Measurements from ENCODE around the gene FBXO9.
A peak's percentile ranks its signal among the peaks of the same experiment; 100 is the strongest.

FBXO9 gene

DNA sequence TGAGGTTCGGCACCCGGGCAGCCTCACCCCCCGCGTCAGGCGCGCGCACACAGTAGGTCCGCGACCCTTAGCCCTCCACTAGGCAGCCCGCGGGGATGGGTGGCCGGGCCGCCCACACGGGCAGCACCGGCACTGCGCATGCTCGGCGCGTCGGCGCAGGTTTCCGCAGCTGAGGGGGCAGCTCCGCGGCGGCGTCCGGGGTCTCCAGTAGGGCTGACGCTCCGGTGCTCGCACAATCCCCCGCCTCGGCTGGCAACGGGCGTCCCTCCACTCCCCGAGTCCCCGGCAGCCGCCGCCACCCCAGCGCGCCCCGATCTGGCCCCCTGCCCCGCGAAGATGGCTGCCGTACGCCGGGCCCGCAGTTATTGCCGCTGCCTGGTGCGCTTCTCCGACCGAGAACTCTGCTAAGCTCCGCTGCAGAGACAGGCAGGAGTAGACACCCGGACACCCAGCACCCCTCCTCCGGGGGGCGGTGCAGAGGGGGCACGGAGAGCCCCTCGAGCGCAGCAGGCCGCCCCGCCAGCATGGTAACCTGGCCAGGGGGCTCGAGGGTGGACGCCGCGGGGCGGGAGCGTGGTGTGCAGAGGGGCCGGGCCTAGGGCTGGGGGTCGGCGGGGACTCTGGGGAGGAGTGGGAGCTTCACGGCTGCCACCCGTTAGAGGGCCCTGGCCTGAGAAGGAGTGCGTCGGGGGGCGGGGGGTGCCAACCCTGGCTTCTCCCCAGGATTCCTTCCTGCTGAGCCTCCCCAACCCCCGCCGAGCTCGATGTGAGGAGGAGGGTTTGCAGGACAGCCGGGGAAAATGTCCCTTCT, at the start of gene FBXO9:
TSS of gene FBXO9 (plus strand) at position 139 of the 811 bp plus-strand sequence. CDS start at position 525, 386 bp downstream.
- peak within 1 kb of the TSS; percentile 49 for H3K27ac ChIP-seq
- DNase-seq (ENCODE audit: low read depth, low spot score): no peak

- no peak overlapping the region for H3K27ac ChIP-seq
- DNase-seq (ENCODE audit: low read depth, low spot score): no peak
Measured at GRCh38 chr6:53015486-53015885, 49.7 kb upstream of the FBXO9 start.

DNA sequence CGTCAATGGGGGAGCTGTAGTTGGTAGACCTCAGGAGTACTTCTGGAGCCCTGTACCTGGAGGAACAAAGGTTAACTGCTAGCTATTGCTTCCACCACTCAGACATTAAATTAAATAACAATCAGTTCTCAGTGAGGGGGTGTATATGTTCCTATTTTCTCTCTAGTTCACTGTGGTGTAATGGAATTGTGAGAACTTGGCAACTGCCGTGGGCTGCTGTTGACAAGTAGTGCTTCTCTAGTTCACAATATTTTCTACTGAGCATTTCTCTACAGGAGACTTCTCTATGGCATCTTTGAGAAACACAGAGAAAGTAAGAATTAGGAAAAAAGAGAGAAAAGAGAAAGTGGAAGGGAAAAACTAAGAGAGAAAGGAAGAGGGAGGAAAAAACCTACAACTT, 46.8 kb upstream of the FBXO9 start:
- no peak for DNase-seq (ENCODE audit: low read depth, low spot score)
- no peak overlapping the region for H3K27ac ChIP-seq

DNA sequence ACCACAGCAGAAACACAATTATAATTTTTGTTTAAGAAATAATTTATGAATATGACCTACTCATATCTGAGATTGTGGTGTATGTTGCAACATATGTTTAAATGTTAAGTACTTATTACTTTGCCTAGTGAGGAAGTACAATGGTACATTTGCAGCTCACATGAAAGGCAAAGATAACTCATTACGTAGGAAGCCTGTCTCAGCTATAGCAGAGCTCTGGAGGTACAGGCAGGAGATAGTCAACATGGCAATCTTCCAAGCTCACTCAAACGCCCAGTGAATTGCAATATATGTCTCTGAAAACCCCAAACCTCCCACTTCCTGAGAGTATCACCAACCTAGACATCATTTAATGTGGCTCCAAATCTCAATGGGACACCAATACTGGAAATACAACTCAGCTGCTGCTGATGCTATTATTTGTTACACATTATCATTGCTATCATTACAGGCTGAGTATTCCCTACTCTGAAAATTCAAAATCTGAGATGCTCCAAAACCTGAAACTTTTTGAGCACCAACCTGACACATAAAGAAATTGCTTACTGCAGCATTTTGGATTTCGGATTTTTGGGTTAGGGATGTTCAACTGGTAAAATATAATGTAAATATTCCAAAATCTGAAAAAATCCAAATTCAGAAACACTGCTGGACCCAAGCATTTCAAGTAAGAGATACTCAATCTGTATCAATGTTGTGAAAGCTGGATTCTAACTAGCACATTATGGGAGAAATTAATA, 45.0 kb upstream of the FBXO9 start:
- DNase-seq (ENCODE audit: low read depth, low spot score): no peak
- no peak overlapping the region for H3K27ac ChIP-seq

- no peak for DNase-seq (ENCODE audit: low read depth, low spot score)
- H3K27ac ChIP-seq: no peak overlapping the region
Measured at GRCh38 chr6:53023323-53023722, 41.9 kb upstream of the FBXO9 start.

DNA sequence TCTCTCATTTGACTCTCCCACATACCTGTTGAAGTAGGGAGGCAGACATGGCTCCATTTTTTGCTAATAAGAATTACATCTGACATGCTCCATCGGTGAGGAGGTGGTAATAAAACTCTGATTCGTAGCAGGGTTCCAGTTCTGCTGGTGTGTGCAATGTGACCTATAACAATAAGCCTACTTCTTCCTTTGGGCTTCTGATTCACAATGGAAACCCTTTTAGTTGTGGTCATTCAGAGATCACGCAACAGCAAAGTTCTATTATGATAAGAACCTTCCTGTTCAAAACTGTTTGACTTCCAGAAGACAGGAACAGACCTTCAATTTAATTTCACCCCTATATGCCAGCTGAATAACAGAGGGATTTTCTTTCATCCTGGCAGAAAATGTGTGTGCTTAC, 38.7 kb upstream of the FBXO9 start:
- no peak for DNase-seq (ENCODE audit: low read depth, low spot score)
- no peak overlapping the region for H3K27ac ChIP-seq

GRCh38 chr6:53027131-53027718, 38.0 kb upstream of the FBXO9 start:
- no peak overlapping the region for H3K27ac ChIP-seq
- no peak for DNase-seq (ENCODE audit: low read depth, low spot score)

DNA sequence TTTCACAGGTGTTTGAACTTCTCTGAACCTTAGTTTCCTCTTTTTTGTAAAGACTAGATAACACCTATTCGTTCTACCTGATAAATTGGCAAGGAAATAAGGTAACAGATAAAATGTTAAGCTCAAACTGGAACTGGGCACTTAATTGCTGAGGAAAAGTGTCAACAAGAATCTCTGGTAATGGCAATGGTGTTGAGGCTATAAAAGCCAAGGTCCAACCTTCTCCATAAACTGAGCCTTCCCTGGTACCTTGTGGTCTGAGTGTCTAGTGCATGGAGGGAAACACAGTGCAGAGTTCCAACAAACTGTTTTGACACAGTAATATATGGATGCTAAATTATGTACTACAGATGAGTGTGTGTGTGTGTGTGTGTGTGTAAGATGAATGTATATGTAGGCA, 36.7 kb upstream of the FBXO9 start:
- DNase-seq (ENCODE audit: low read depth, low spot score): no peak

GRCh38 chr6:53029257-53029656, 35.9 kb upstream of the FBXO9 start:
- DNase-seq (ENCODE audit: low read depth, low spot score): no peak
- no peak overlapping the region for H3K27ac ChIP-seq

More for the DNA sequence above, 36.7 kb upstream of the FBXO9 start:
- no peak overlapping the region for H3K27ac ChIP-seq

DNA sequence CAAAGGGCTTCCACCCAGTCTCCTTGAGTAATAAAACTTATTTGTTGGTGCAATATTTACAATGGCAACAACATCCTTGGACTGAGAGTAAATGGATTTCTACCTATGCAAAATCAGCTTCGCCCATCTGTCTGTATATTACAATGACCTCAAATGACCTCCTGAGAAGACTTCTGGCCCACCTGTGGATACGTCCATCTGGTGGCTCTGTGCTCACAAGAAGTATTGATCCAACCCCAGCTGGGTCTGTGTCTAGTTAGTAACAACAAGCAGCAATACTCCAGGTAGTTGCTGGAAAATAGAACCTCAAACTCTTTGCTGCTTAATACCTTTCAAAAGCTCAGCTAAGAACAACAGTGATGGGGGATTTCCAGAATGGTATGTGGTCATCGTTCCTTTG, 35.4 kb upstream of the FBXO9 start:
- H3K27ac ChIP-seq: no peak overlapping the region
- no peak for DNase-seq (ENCODE audit: low read depth, low spot score)

GRCh38 chr6:53031281-53031680, 33.9 kb upstream of the FBXO9 start:
- no peak for DNase-seq (ENCODE audit: low read depth, low spot score)
- H3K27ac ChIP-seq: no peak overlapping the region

DNA sequence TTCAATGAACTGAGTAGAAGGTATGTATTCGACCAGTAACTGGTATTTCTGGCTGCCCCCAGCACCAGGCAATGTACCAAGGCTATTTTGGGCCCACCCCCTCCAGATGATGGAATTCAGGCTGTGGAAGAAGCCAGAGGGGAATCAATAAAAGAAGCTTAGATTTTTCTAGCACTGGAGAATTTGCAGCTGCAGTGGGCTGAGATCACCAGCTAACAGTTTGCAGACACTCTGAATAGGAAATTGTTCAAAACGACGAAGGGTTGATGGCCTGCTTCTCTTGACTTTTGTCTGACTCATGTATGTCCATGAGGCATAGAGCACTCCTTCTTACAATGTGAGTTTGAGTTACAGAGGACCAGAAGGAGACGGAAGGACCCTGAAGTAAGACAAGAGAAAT, 32.4 kb upstream of the FBXO9 start:
- no peak for DNase-seq (ENCODE audit: low read depth, low spot score)
- H3K27ac ChIP-seq: no peak overlapping the region

GRCh38 chr6:53033764-53034163, 31.4 kb upstream of the FBXO9 start:
- no peak for DNase-seq (ENCODE audit: low read depth, low spot score)
- H3K27ac ChIP-seq: no peak overlapping the region

GRCh38 chr6:53035549-53036213, 29.5 kb upstream of the FBXO9 start:
- H3K27ac ChIP-seq: no peak overlapping the region
- no peak for DNase-seq (ENCODE audit: low read depth, low spot score)

GRCh38 chr6:53038141-53038540, 27.1 kb upstream of the FBXO9 start:
- no peak for DNase-seq (ENCODE audit: low read depth, low spot score)
- H3K27ac ChIP-seq: no peak overlapping the region

DNA sequence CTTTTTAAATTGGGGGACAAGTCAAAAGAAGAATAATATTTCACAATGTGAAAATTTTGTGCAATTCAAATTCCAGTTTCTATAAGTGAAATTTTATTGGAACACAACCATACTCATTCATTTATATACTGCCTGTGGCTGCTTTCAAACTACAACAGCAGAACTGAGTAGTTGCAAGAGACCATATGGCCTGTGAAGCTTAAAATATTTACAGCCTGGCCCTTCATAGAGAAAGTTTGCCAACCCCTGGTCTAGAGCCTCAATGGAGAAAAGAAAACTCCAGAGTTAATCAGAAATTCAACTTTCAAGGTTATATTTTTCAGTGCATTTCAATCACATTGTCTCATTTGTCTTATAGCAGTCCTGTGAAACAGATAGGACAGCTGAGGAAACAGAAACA, 26.6 kb upstream of the FBXO9 start:
- no peak for DNase-seq (ENCODE audit: low read depth, low spot score)

GRCh38 chr6:53041356-53041755, 23.8 kb upstream of the FBXO9 start:
- H3K27ac ChIP-seq: no peak overlapping the region
- DNase-seq (ENCODE audit: low read depth, low spot score): no peak

More for the DNA sequence above, 26.6 kb upstream of the FBXO9 start:
- H3K27ac ChIP-seq: no peak overlapping the region

DNA sequence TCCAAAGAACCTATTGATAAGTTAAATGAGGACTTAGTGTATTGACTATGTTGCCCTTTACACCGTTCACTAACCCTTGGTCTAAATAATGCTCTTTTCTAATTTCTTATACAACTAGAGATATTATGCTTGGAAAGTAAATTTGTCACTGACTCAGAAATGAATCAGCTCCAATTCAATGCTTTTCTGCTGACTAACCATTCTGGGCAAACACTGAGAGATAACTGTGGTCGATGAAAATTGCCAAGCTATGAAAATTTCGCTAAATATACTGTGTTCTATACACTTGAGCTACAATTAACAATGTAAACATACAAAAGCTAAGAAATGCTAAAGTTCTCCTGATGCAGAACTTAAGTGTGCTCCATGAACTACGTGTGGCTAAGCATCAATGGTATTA, 23.1 kb upstream of the FBXO9 start:
- H3K27ac ChIP-seq: peak overlapping the region; percentile 18
- DNase-seq (ENCODE audit: low read depth, low spot score): peak; percentile 31

- no peak for DNase-seq (ENCODE audit: low read depth, low spot score)
- H3K27ac ChIP-seq: no peak overlapping the region
Measured at GRCh38 chr6:53043581-53043980, 21.6 kb upstream of the FBXO9 start.

DNA sequence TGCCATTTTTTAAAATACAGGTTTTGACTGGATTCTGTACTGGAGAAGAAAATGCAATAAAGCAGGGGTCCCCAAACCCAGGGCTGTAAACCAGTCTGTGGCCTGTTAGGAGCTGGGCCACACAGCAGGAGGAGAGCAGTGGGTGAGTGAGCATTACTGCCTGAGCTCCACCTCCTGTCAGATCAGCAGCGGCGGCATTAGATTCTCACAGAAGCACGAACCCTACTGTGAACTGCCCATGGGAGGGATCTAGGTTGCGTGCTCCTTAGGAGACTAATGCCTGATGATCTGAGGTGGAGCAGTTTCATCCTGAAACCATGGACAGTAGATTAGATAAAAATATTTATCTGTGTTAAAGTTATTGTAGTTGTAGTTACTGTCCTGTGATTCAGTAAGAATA, 21.1 kb upstream of the FBXO9 start:
- H3K27ac ChIP-seq: no peak overlapping the region
- DNase-seq (ENCODE audit: low read depth, low spot score): no peak

GRCh38 chr6:53044572-53044971, 20.6 kb upstream of the FBXO9 start:
- DNase-seq (ENCODE audit: low read depth, low spot score): no peak
- H3K27ac ChIP-seq: no peak overlapping the region
